ENCODE data around the gene VWA5A. TPM values are rescaled to one million over a fixed set of nuclear protein-coding genes. Genes with fewer than 3 reads are reported as not detected.

VWA5A gene
- total and polyA plus RNA-seq, 10 donors = 6.7 to 15.4 (median 11.7) TPM

DNA sequence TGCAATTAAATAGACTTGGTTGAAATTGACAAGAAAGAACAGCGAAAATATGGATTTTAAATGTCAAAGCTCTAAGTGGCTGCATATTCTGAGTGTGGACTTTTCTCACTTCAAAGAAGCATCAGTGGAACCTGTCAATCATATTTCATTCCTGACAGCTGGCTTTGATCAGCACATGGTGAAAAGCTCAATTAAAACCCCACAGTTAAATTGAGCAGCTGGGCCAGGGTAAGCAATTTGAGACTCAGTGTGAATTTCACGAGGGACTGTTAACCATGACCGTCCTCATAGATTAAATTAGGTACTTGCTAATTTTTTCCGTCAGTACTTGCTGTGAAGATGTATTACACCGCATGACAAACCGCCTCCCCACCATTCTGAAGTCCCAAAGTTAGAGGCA is 56.9 kb downstream of the VWA5A start:
- H3K27ac ChIP-seq = no peak overlapping the region
- TF ChIP-seq, protein P1, sequence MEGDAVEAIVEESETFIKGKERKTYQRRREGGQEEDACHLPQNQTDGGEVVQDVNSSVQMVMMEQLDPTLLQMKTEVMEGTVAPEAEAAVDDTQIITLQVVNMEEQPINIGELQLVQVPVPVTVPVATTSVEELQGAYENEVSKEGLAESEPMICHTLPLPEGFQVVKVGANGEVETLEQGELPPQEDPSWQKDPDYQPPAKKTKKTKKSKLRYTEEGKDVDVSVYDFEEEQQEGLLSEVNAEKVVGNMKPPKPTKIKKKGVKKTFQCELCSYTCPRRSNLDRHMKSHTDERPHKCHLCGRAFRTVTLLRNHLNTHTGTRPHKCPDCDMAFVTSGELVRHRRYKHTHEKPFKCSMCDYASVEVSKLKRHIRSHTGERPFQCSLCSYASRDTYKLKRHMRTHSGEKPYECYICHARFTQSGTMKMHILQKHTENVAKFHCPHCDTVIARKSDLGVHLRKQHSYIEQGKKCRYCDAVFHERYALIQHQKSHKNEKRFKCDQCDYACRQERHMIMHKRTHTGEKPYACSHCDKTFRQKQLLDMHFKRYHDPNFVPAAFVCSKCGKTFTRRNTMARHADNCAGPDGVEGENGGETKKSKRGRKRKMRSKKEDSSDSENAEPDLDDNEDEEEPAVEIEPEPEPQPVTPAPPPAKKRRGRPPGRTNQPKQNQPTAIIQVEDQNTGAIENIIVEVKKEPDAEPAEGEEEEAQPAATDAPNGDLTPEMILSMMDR (IDR thresholded peaks at IDR 0.05 in 8 of 11, conservative IDR thresholded peaks at IDR 0.05 in 3 of 11) = no peak
- TF ChIP-seq POLR2AphosphoS5 (IDR thresholded peaks at IDR 0.05) (no peak), POLR2A (IDR thresholded peaks at IDR 0.05) (no peak)
- H3K27me3 ChIP-seq (replicated peaks in 1 of 7) = no peaks in the 10 kb centered on the region
- no peak overlapping the region for H3K4me3 ChIP-seq
- H3K4me1 ChIP-seq = no peaks in the 10 kb centered on the region
- H3K36me3 ChIP-seq = no peaks in the 10 kb centered on the region
- no peak for DNase-seq
- WGBS, 5 donors = 67 to 83% (median 78%) methylated on average over 6 of the region's 6 CpGs
- intact Hi-C loops (cut with DNase I; ENCODE audit: low total_unique reads) = no loop called here
- H3K9me3 ChIP-seq = no peaks in the 10 kb centered on the region

DNA sequence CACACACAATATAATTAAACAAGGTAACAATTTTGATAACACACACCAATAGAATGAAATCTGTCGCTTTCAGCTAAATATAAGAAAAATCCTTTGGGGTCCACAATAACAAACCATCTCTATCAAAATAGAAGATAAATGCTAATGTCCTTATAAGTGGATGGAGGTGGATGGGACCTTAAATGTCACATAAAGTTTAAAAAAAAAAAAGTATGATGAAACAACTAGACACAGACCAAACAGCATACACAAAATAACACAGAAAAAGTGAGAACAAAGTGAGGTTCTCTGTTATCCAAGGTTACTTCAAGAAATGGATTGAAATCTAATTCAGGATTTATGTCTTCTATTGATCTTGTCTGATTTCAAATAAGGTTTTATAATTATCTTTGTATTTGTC is 57.3 kb downstream of the VWA5A start:
- 82 to 97% (median 95%) methylated on average over 1 of the region's 1 CpG for WGBS, 5 donors
- Histone ChIP-seq H3K9me3 (no peaks in the 10 kb centered on the region), H3K27me3 (replicated peaks in 1 of 7) (no peaks in the 10 kb centered on the region), H3K4me1 (no peaks in the 10 kb centered on the region), H3K36me3 (no peaks in the 10 kb centered on the region), H3K27ac (no peak overlapping the region), H3K4me3 (no peak overlapping the region)
- DNase-seq = no peak
- TF ChIP-seq POLR2A (IDR thresholded peaks at IDR 0.05) (no peak), POLR2AphosphoS5 (IDR thresholded peaks at IDR 0.05) (no peak)
- TF ChIP-seq, protein P1 (IDR thresholded peaks at IDR 0.05 in 8 of 11, conservative IDR thresholded peaks at IDR 0.05 in 3 of 11) = no peak
- intact Hi-C loops (cut with DNase I; ENCODE audit: low total_unique reads) = no loop called here

- Histone ChIP-seq H3K27me3 (replicated peaks in 1 of 7) (no peaks in the 10 kb centered on the region), H3K4me3 (no peak overlapping the region), H3K36me3 (no peaks in the 10 kb centered on the region), H3K4me1 (no peaks in the 10 kb centered on the region), H3K27ac (no peak overlapping the region), H3K9me3 (no peaks in the 10 kb centered on the region)
- no peak for TF ChIP-seq POLR2A (IDR thresholded peaks at IDR 0.05)
- TF ChIP-seq, protein P1 (IDR thresholded peaks at IDR 0.05 in 8 of 11, conservative IDR thresholded peaks at IDR 0.05 in 3 of 11) = no peak
- TF ChIP-seq POLR2AphosphoS5 (IDR thresholded peaks at IDR 0.05) = no peak
- 30 to 40% (median 36%) methylated on average over 4 of the region's 4 CpGs for WGBS, 5 donors
- no peak for DNase-seq
- intact Hi-C loops (cut with DNase I; ENCODE audit: low total_unique reads) = no loop called here
Observed at GRCh38 chr11:124174001-124174583, 58.8 kb downstream of the VWA5A start.

DNA sequence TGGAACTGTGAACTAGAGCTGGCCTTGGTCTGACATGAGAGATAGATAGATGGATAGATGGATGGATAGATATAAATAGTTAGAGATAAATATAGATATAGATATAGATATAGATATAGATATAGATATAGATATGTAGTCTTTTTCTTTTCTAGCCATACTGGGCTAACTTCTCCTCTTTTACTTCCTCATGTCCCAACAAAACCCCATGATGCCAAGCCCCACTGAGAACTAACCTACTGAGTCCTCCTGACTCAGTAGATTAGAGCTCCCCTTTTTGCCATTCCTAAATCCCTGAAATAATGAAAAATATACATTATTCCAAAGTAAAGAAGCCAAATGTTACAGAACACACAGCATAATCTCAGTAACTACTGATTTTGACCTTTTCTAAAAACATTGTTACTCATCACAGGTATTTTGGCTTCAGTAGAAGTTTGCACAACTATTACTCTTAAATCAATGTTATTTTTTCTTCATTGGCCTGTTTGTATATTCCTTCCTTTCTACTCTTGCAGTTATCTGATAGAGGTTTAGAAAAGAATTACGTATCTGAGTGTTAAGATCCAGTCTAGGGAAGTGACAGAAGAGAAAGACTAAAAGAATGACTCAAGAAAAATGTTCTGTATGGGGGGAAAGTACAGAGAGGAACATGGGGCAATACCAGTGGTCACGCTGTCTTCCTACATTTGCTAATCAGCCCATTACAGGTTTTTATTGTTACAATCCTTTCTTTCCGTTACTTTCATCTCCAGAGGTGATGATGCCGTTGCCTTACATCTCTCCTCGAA is 61.9 kb downstream of the VWA5A start:
- DNase-seq = no peak
- no peaks in the 10 kb centered on the region for H3K27me3 ChIP-seq (replicated peaks in 1 of 7)
- no peaks in the 10 kb centered on the region for H3K36me3 ChIP-seq
- H3K4me3 ChIP-seq = no peak overlapping the region
- no peaks in the 10 kb centered on the region for H3K4me1 ChIP-seq
- no peaks in the 10 kb centered on the region for H3K9me3 ChIP-seq
- no peak overlapping the region for H3K27ac ChIP-seq
- 41 to 78% (median 59%) methylated on average over 5 of the region's 5 CpGs for WGBS, 5 donors
- TF ChIP-seq POLR2A (IDR thresholded peaks at IDR 0.05) (no peak), POLR2AphosphoS5 (IDR thresholded peaks at IDR 0.05) (no peak)
- TF ChIP-seq, protein P1 (IDR thresholded peaks at IDR 0.05 in 8 of 11, conservative IDR thresholded peaks at IDR 0.05 in 3 of 11) = no peak
- intact Hi-C loops (cut with DNase I; ENCODE audit: low total_unique reads) = no loop called here
